ENCODE results near the gene GNB1L. TPM values are rescaled to one million over a fixed set of nuclear protein-coding genes. Genes with fewer than 3 reads are reported as not detected.

Gene GNB1L
- total RNA-seq, 1 donor from 2014 or later = 7.0 TPM

DNA sequence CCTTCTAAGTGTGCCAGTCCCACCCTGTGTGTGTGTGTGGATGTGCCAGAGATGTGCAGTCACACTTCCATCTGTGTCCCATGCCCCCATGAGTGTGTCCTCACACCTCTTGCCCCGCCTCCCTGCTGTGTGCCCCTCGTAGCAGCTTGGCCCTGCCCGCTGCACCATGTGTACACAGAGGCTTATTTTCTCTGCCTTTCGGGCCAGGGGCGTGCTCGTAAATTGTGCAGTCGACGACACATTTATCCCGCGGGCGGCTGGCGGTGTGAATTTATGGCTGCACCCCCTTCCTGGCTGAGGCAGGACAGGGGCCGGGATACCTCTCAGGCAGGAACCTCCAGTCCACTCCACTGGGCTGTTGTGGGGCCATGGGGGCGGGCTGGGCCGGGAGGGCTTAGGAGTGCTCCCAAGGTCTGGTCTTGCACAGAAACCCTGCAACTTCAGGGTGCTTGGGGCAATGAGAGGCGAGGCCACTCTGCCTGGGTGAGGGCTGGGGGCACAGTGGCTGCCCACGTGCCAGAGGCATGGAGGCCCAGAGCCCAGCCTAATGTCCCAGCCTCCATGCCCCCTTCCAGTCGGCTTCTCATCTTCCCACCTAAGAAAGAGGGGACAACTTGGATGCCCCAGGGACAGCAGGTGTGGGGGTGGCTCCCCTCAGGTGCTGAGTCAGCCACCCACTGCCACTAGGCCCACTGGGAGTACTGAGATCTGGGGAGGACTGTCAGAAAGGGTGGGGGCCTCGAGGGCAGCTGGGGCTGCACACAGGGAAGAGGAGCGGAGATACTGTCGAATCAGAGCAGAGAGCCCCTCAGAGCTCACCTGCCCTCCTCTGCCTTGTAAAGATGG lies 118.8 kb downstream of the GNB1L start:
- TF ChIP-seq, protein P1, sequence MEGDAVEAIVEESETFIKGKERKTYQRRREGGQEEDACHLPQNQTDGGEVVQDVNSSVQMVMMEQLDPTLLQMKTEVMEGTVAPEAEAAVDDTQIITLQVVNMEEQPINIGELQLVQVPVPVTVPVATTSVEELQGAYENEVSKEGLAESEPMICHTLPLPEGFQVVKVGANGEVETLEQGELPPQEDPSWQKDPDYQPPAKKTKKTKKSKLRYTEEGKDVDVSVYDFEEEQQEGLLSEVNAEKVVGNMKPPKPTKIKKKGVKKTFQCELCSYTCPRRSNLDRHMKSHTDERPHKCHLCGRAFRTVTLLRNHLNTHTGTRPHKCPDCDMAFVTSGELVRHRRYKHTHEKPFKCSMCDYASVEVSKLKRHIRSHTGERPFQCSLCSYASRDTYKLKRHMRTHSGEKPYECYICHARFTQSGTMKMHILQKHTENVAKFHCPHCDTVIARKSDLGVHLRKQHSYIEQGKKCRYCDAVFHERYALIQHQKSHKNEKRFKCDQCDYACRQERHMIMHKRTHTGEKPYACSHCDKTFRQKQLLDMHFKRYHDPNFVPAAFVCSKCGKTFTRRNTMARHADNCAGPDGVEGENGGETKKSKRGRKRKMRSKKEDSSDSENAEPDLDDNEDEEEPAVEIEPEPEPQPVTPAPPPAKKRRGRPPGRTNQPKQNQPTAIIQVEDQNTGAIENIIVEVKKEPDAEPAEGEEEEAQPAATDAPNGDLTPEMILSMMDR (IDR thresholded peaks at IDR 0.05; ENCODE audit: insufficient read depth, low read length, poor library complexity, severe bottlenecking) = no peak
- DNase-seq (ENCODE audit: low read depth) = no peak
- H3K36me3 ChIP-seq (ENCODE audit: control insufficient read depth, insufficient read depth, low read length) = no peaks in the 10 kb centered on the region
- H3K27me3 ChIP-seq (ENCODE audit: control insufficient read depth, insufficient read depth, low read length) = peaks cover 69% of the 10 kb centered on the region
- no peak overlapping the region for H3K4me3 ChIP-seq (ENCODE audit: low read depth, low read length)

DNA sequence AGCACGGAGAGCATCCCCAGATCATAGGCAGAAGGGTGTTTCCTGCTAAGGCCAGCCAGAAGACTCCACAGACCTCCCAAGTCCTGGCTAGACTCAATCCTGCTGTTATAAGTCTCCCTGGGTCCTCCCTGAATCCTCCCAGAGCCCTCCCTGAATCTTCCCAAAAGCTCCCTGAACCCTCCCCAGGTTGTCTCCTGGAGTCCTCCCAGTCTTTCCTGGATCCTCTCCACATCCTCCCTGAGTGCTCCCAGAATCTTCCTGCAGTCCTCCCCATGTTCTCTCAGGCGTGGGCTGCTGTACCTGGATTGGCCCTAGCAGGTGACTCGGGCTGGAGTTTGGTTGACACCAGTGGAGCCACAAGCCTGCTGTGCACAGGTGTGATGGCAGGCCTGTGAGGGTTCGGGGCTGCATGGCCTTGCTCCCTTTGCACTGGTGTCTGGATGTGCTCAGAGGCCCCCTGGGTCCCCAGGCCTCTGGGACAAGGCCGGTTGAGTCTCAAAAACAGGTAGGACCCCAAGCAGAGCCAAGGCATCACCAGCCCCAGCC lies 119.8 kb downstream of the GNB1L start:
- Histone ChIP-seq H3K4me3 (ENCODE audit: low read depth, low read length) (no peak overlapping the region), H3K36me3 (ENCODE audit: control insufficient read depth, insufficient read depth, low read length) (no peaks in the 10 kb centered on the region), H3K27me3 (ENCODE audit: control insufficient read depth, insufficient read depth, low read length) (peaks cover 67% of the 10 kb centered on the region)
- TF ChIP-seq, protein P1 (IDR thresholded peaks at IDR 0.05; ENCODE audit: insufficient read depth, low read length, poor library complexity, severe bottlenecking) = no peak
- DNase-seq (ENCODE audit: low read depth) = no peak

DNA sequence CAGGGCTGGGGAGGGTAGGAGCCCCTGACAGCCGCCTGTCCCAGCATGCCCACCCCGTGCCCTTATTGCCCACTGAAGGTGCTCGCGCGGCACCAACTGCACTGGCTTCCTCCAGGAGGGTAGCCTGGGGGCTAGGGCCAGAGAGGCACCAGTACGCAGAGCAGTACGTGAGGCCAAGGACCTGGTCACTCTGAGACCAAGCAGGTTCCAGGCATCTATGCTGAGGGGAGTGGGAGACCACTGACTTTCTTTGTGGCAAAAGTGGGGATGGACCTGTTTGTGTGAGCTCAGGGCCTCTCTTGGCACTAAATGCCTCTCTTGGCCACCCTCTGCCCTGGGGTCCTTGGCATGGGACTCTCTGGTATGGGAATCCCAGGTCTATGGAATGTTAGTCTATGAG lies 120.5 kb downstream of the GNB1L start:
- H3K36me3 ChIP-seq (ENCODE audit: control insufficient read depth, insufficient read depth, low read length) = no peaks in the 10 kb centered on the region
- TF ChIP-seq, protein P1 (IDR thresholded peaks at IDR 0.05; ENCODE audit: insufficient read depth, low read length, poor library complexity, severe bottlenecking) = no peak
- peaks cover 66% of the 10 kb centered on the region for H3K27me3 ChIP-seq (ENCODE audit: control insufficient read depth, insufficient read depth, low read length)
- H3K4me3 ChIP-seq (ENCODE audit: low read depth, low read length) = no peak overlapping the region
- no peak for DNase-seq (ENCODE audit: low read depth)

DNA sequence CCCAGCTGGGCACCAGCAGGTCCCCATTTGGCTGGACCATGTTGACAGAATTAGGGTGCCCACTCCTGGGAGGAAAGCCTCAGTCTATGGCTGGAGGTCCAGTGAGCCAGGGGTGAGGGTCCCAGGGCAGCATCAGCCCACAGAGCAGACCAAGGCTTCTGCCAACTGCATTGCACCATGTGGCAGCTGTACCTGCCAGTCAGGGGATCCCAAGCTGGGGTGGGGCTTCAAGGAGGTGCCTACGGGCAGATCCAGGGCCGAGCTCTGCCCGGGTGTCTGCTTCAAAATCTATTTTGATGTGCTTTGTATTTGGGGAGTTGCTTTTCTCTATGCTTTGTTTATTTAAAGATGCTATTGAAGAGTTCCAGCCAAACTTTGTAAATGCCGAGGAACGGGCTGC lies 120.9 kb downstream of the GNB1L start:
- H3K27me3 ChIP-seq (ENCODE audit: control insufficient read depth, insufficient read depth, low read length) = peaks cover 64% of the 10 kb centered on the region
- H3K4me3 ChIP-seq (ENCODE audit: low read depth, low read length) = no peak overlapping the region
- no peak for DNase-seq (ENCODE audit: low read depth)
- TF ChIP-seq, protein P1 (IDR thresholded peaks at IDR 0.05; ENCODE audit: insufficient read depth, low read length, poor library complexity, severe bottlenecking) = no peak
- H3K36me3 ChIP-seq (ENCODE audit: control insufficient read depth, insufficient read depth, low read length) = no peaks in the 10 kb centered on the region

Other genes starting within 250 kb of the GNB1L start
- 6.5 and 10.1 TPM in 2 replicates for gene SEPTIN5, start 140.4 kb downstream of the GNB1L start, total RNA-seq
- gene GP1BB, start 131.3 kb downstream of the GNB1L start, total RNA-seq = 0.50 and 1.8 TPM in 2 replicates
- gene TBX1, start 94.1 kb downstream of the GNB1L start, total RNA-seq = not detected in 2 replicates
- gene RTL10, start within 50 bp of the GNB1L start, total RNA-seq = 10.9 and 12.6 TPM in 2 replicates
- 371 and 403 TPM in 2 replicates for gene COMT, start 86.9 kb upstream of the GNB1L start, total RNA-seq
- 30.0 and 50.4 TPM in 2 replicates for gene TXNRD2, start 86.9 kb upstream of the GNB1L start, total RNA-seq
- gene ARVCF, start 161.9 kb upstream of the GNB1L start, total RNA-seq = 74.5 and 107 TPM in 2 replicates
- gene TANGO2, start 166.2 kb upstream of the GNB1L start, total RNA-seq = 20.9 and 22.0 TPM in 2 replicates
- 34.0 and 35.7 TPM in 2 replicates for gene DGCR8, start 225.4 kb upstream of the GNB1L start, total RNA-seq